Activated CD4-positive, alpha-beta T cell treated with anti-CD3 and anti-CD28 coated beads for 24 hours (primary cell): Measurements from ENCODE around the gene FGF12.

Experiments used
- DNase-seq, 2 donors: peaks; one replicate each; pipeline ENCODE4 v3.0.0-alpha.2; 2020; ENCODE audit warnings: low read depth in 2 of 2

The FGF12 gene

GRCh38 chr3:192501401-192501800 is 225.9 kb downstream of the FGF12 start:
- no peak for DNase-seq

GRCh38 chr3:192496905-192497587 is 230.3 kb downstream of the FGF12 start:
- DNase-seq, result no peak

- DNase-seq, result no peak
These were observed 233.2 kb downstream of the FGF12 start for GRCh38 chr3:192494174-192494573.

GRCh38 chr3:192490720-192491119 is 236.6 kb downstream of the FGF12 start:
- DNase-seq, result no peak

GRCh38 chr3:192489579-192489978 is 237.8 kb downstream of the FGF12 start:
- DNase-seq, result no peak

GRCh38 chr3:192487033-192487432 is 240.3 kb downstream of the FGF12 start:
- DNase-seq, result no peak

GRCh38 chr3:192482809-192483208 is 244.5 kb downstream of the FGF12 start:
- no peak for DNase-seq

- no peak for DNase-seq
These were observed 244.9 kb downstream of the FGF12 start for GRCh38 chr3:192482391-192482790.

- no peak for DNase-seq
These were observed 245.7 kb downstream of the FGF12 start for GRCh38 chr3:192481638-192482037.

GRCh38 chr3:192467230-192468140 is 259.9 kb downstream of the FGF12 start:
- DNase-seq, result peak; percentile 26

- no peak for DNase-seq
These were observed 278.3 kb downstream of the FGF12 start for GRCh38 chr3:192449036-192449435.

- no peak for DNase-seq
These were observed 281.3 kb downstream of the FGF12 start for GRCh38 chr3:192445770-192446644.

- no peak for DNase-seq
These were observed 282.6 kb downstream of the FGF12 start for GRCh38 chr3:192444791-192445106.

- DNase-seq, result peak; percentile 8 to 37
These were observed 283.1 kb downstream of the FGF12 start for GRCh38 chr3:192444096-192444790.

GRCh38 chr3:192435241-192435640 is 292.1 kb downstream of the FGF12 start:
- no peak for DNase-seq

GRCh38 chr3:192434186-192434585 is 293.2 kb downstream of the FGF12 start:
- DNase-seq, result no peak

GRCh38 chr3:192433704-192434103 is 293.6 kb downstream of the FGF12 start:
- DNase-seq, result no peak

- no peak for DNase-seq
These were observed 304.4 kb downstream of the FGF12 start for GRCh38 chr3:192422997-192423342.

GRCh38 chr3:192422321-192422996 is 304.9 kb downstream of the FGF12 start:
- no peak for DNase-seq

GRCh38 chr3:192419312-192419711 is 308.0 kb downstream of the FGF12 start:
- no peak for DNase-seq

GRCh38 chr3:192417559-192418055 is 309.7 kb downstream of the FGF12 start:
- no peak for DNase-seq
